CD4-positive, alpha-beta T cell (primary cell): ENCODE measurements around the gene NKTR. TPM values are rescaled to one million over a fixed set of nuclear protein-coding genes. Genes with fewer than 3 reads are reported as not detected.

Experiments used
- ATAC-seq: fragments of 200-7000 bp; cut with Tn5 transposase; one replicate; pipeline ENCODE4 v1.10.0; 2022; ENCODE audit warnings: mild to moderate bottlenecking; ENCODE audit not compliant: poor library complexity
- CTCF ChIA-PET: fragments of 350-600 bp; sonication (Branson Sonifier 250); formaldehyde crosslinking; loops from one replicate; lab custom pipeline; 2021; ENCODE audit warnings: antibody characterized with exemption, inconsistent platforms; lab: Charles Lee
- POLR2A ChIA-PET: fragments of 350-600 bp; sonication (Branson Sonifier 250); formaldehyde crosslinking; loops from one replicate; lab custom pipeline; 2021; ENCODE audit warnings: antibody characterized with exemption, inconsistent platforms; lab: Charles Lee
- DNase-seq, 14 experiments: peaks; one replicate each; pipeline ENCODE4 v3.0.0-alpha.2; 2013 to 2020; ENCODE audit warnings: mixed read lengths in 2 of 14
- H3K27ac ChIP-seq, 2 donors: one replicate each; pipeline versions ENCODE4 v1.5.1 to v1.7.0; 2013; ENCODE audit warnings: low read length in 2 of 2, low read depth in 1 of 2, mild to moderate bottlenecking in 1 of 2
- H3K27me3 ChIP-seq, 2 experiments: 1 replicate in 1 of 2; 2 replicates in 1 of 2; pipeline versions ENCODE4 v1.6.1 to v1.7.0; 2013; ENCODE audit warnings: low read length in 2 of 2, control low read depth in 1 of 2, mild to moderate bottlenecking in 1 of 2, moderate library complexity in 1 of 2; ENCODE audit not compliant: insufficient read depth in 2 of 2, control insufficient read depth in 1 of 2
- H3K36me3 ChIP-seq: one replicate; pipeline ENCODE4 v1.6.1; 2013; ENCODE audit warnings: low read length, control low read depth; ENCODE audit not compliant: insufficient read depth
- H3K4me1 ChIP-seq: one replicate; pipeline ENCODE4 v1.6.1; 2013; ENCODE audit warnings: low read length, control low read depth; ENCODE audit not compliant: insufficient read depth
- H3K4me3 ChIP-seq: one replicate; pipeline ENCODE4 v1.5.1; 2013; ENCODE audit warnings: mild to moderate bottlenecking, low read length, moderate library complexity
- H3K9me3 ChIP-seq, 2 experiments: 1 replicate in 1 of 2; 2 replicates in 1 of 2; pipeline versions ENCODE4 v1.6.1 to v1.7.0; 2013; ENCODE audit warnings: low read length in 2 of 2, mild to moderate bottlenecking in 2 of 2, control low read depth in 1 of 2, moderate library complexity in 1 of 2; ENCODE audit not compliant: control insufficient read depth in 1 of 2, insufficient read depth in 1 of 2
- H3K27ac Mint-ChIP-seq: one replicate; pipeline ENCODE4 v1.8.0; 2020; ENCODE audit warnings: mixed read lengths
- H3K27me3 Mint-ChIP-seq: one replicate; pipeline ENCODE4 v1.8.0; 2021; ENCODE audit warnings: mixed read lengths
- H3K36me3 Mint-ChIP-seq: one replicate; pipeline ENCODE4 v1.8.0; 2021; ENCODE audit warnings: low read depth, mixed read lengths
- H3K4me1 Mint-ChIP-seq: one replicate; pipeline ENCODE4 v1.8.0; 2021; ENCODE audit warnings: low read depth, mixed read lengths
- H3K4me3 Mint-ChIP-seq: one replicate; pipeline ENCODE4 v1.8.0; 2020; ENCODE audit warnings: mild to moderate bottlenecking, mixed read lengths
- H3K9me3 Mint-ChIP-seq: one replicate; pipeline ENCODE4 v1.8.0; 2020; ENCODE audit warnings: mixed read lengths
- intact Hi-C, 2 experiments: fragments of 100-400 bp; cut with DNase I in 1 of 2; cut with micrococcal nuclease in 1 of 2; formaldehyde crosslinking; loops; one replicate each; pipeline versions ENCODE4 v1.15.1 to v1.9.0; 2023 to 2025; cut with DNase I, micrococcal nuclease
- total RNA-seq, 174 experiments: library from RNA in 2 of 174; stranded (reverse) in 2 of 174; gene quantifications; one replicate each; pipeline ENCODE4 v1.2.3 and lab custom pipeline; 2021 to 2026
- TF ChIP-seq, protein P1 (sequence below): fragments of 200-600 bp; IDR thresholded peaks from one replicate; pipeline ENCODE4 v1.8.0; 2022; ENCODE audit warnings: antibody characterized with exemption, mild to moderate bottlenecking

Gene NKTR
- total RNA-seq, 2 experiments from 2014 or later: 236 to 249 TPM

- H3K4me3 ChIP-seq: no peak overlapping the region
- Mint-ChIP-seq H3K9me3 (peaks cover 6% of the 10 kb centered on the region), H3K27ac (no peak overlapping the region), H3K27me3 (peaks cover 23% of the 10 kb centered on the region), H3K36me3 (no peaks in the 10 kb centered on the region), H3K4me1 (no peaks in the 10 kb centered on the region), H3K4me3 (no peak overlapping the region)
- TF ChIP-seq, protein P1, sequence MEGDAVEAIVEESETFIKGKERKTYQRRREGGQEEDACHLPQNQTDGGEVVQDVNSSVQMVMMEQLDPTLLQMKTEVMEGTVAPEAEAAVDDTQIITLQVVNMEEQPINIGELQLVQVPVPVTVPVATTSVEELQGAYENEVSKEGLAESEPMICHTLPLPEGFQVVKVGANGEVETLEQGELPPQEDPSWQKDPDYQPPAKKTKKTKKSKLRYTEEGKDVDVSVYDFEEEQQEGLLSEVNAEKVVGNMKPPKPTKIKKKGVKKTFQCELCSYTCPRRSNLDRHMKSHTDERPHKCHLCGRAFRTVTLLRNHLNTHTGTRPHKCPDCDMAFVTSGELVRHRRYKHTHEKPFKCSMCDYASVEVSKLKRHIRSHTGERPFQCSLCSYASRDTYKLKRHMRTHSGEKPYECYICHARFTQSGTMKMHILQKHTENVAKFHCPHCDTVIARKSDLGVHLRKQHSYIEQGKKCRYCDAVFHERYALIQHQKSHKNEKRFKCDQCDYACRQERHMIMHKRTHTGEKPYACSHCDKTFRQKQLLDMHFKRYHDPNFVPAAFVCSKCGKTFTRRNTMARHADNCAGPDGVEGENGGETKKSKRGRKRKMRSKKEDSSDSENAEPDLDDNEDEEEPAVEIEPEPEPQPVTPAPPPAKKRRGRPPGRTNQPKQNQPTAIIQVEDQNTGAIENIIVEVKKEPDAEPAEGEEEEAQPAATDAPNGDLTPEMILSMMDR: no peak
- no peak overlapping the region for H3K27ac ChIP-seq
- no peaks in the 10 kb centered on the region for H3K27me3 ChIP-seq
- ChIA-PET CTCF (no interaction called here), POLR2A (no interaction called here)
- H3K36me3 ChIP-seq: no peaks in the 10 kb centered on the region
- DNase-seq (no peak), ATAC-seq (no peak)
- peaks cover 7 to 10% of the 10 kb centered on the region in 2 experiments for H3K9me3 ChIP-seq
- no peaks in the 10 kb centered on the region for H3K4me1 ChIP-seq
- intact Hi-C loops: no loop called here
Observed at GRCh38 chr3:42678447-42678846, 78.0 kb downstream of the NKTR start.

DNA sequence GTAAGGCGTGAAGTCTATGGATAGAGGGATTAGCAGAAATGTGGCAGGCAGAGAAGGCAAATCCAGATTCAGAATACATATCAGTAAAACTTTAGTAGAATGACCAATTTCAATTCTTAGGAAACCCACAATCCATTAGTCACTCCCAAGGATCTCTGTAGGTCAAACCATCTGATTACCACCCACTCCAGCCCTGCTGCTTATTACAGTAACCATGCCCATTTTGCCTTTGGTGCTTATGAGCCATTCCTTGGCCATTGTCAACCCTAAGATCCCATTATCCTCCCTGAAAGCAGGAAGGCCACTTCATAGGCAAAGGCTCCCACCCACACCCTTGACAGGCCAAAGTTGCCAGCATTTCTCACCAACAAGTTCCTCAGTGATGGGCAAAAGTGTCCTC lies 79.8 kb downstream of the NKTR start:
- ChIA-PET POLR2A (no interaction called here), CTCF (no interaction called here)
- peaks cover 6% of the 10 kb centered on the region for H3K9me3 Mint-ChIP-seq
- intact Hi-C loops: no loop called here
- Histone ChIP-seq H3K4me1 (no peaks in the 10 kb centered on the region), H3K36me3 (no peaks in the 10 kb centered on the region), H3K27me3 (no peaks in the 10 kb centered on the region), H3K27ac (no peak overlapping the region), H3K4me3 (no peak overlapping the region), H3K9me3 (peaks cover 7 to 10% of the 10 kb centered on the region in 2 experiments)
- no peak for ATAC-seq
- no peaks in the 10 kb centered on the region for H3K36me3 Mint-ChIP-seq
- H3K27me3 Mint-ChIP-seq: peaks cover 32% of the 10 kb centered on the region
- no peak for DNase-seq
- no peak overlapping the region for H3K4me3 Mint-ChIP-seq
- H3K27ac Mint-ChIP-seq: no peak overlapping the region
- TF ChIP-seq, protein P1: no peak
- no peaks in the 10 kb centered on the region for H3K4me1 Mint-ChIP-seq

GRCh38 chr3:42680806-42681205 lies 80.3 kb downstream of the NKTR start:
- TF ChIP-seq, protein P1: no peak
- ChIA-PET POLR2A (no interaction called here), CTCF (no interaction called here)
- H3K27me3 ChIP-seq: no peaks in the 10 kb centered on the region
- Mint-ChIP-seq H3K27ac (no peak overlapping the region), H3K4me3 (no peak overlapping the region), H3K36me3 (no peaks in the 10 kb centered on the region), H3K4me1 (no peaks in the 10 kb centered on the region), H3K27me3 (peaks cover 34% of the 10 kb centered on the region), H3K9me3 (peaks cover 6% of the 10 kb centered on the region)
- H3K9me3 ChIP-seq: peaks cover 7 to 10% of the 10 kb centered on the region in 2 experiments
- H3K36me3 ChIP-seq: no peaks in the 10 kb centered on the region
- intact Hi-C loops: no loop called here
- H3K27ac ChIP-seq: no peak overlapping the region
- no peaks in the 10 kb centered on the region for H3K4me1 ChIP-seq
- ATAC-seq (no peak), DNase-seq (no peak)
- no peak overlapping the region for H3K4me3 ChIP-seq
